ENCODE results near the gene KLHL14. TPM values are rescaled to one million over a fixed set of nuclear protein-coding genes. Genes with fewer than 3 reads are reported as not detected.

KLHL14 gene
- total and polyA plus RNA-seq, 11 donors: 0.07 to 0.34 (median 0.12) TPM; not detected in 4

GRCh38 chr18:32759611-32760167, 13.1 kb downstream of the KLHL14 start:
- DNase-seq (no peak), ATAC-seq (no peak)
- Histone ChIP-seq H3K27me3 (peaks cover 0 to 11% (median 0%) of the 10 kb centered on the region in 9 donors), H3K9me3 (no peaks in the 10 kb centered on the region), H3K36me3 (no peaks in the 10 kb centered on the region), H3K27ac (no peak overlapping the region), H3K4me3 (no peak overlapping the region), H3K4me1 (no peaks in the 10 kb centered on the region)
- TF ChIP-seq CTCF (IDR thresholded peaks at IDR 0.05): no peak
- no peak for TF ChIP-seq POLR2A (IDR thresholded peaks at IDR 0.05)
- intact Hi-C loops (cut with DNase I): no loop called here
- WGBS, 4 donors: 78 to 85% (median 82%) methylated on average over 2 of the region's 2 CpGs

GRCh38 chr18:32754508-32755263, 18.1 kb downstream of the KLHL14 start:
- ATAC-seq (no peak), DNase-seq (no peak)
- WGBS, 4 donors: 40 to 46% (median 42%) methylated on average over 7 of the region's 7 CpGs
- intact Hi-C loops (cut with DNase I): no loop called here
- Histone ChIP-seq H3K4me1 (no peaks in the 10 kb centered on the region), H3K36me3 (no peaks in the 10 kb centered on the region), H3K27me3 (peaks cover 0 to 14% (median 0%) of the 10 kb centered on the region in 9 donors), H3K9me3 (no peaks in the 10 kb centered on the region), H3K4me3 (no peak overlapping the region), H3K27ac (no peak overlapping the region)
- TF ChIP-seq CTCF (IDR thresholded peaks at IDR 0.05) (no peak), POLR2A (IDR thresholded peaks at IDR 0.05) (no peak)

GRCh38 chr18:32753656-32754260, 19.1 kb downstream of the KLHL14 start:
- H3K4me3 ChIP-seq: no peak overlapping the region
- DNase-seq (no peak), ATAC-seq (no peak)
- H3K4me1 ChIP-seq: no peaks in the 10 kb centered on the region
- no peaks in the 10 kb centered on the region for H3K9me3 ChIP-seq
- intact Hi-C loops (cut with DNase I): no loop called here
- H3K36me3 ChIP-seq: no peaks in the 10 kb centered on the region
- H3K27ac ChIP-seq: no peak overlapping the region
- TF ChIP-seq CTCF (IDR thresholded peaks at IDR 0.05) (no peak), POLR2A (IDR thresholded peaks at IDR 0.05) (no peak)
- 35 to 45% (median 44%) methylated on average over 4 of the region's 4 CpGs for WGBS, 4 donors
- H3K27me3 ChIP-seq: peaks cover 0 to 14% (median 0%) of the 10 kb centered on the region in 9 donors

GRCh38 chr18:32750328-32750727, 22.5 kb downstream of the KLHL14 start:
- Histone ChIP-seq H3K27ac (no peak overlapping the region), H3K36me3 (no peaks in the 10 kb centered on the region), H3K9me3 (no peaks in the 10 kb centered on the region), H3K27me3 (peaks cover 0 to 14% (median 0%) of the 10 kb centered on the region in 9 donors), H3K4me3 (no peak overlapping the region), H3K4me1 (no peaks in the 10 kb centered on the region)
- ATAC-seq: no peak
- intact Hi-C loops (cut with DNase I): no loop called here
- no peak for DNase-seq
- TF ChIP-seq POLR2A (IDR thresholded peaks at IDR 0.05): no peak
- TF ChIP-seq CTCF (IDR thresholded peaks at IDR 0.05): no peak
- 89 to 93% (median 90%) methylated on average over 3 of the region's 3 CpGs for WGBS, 4 donors

Measured in heart left ventricle (tissue), 16 donors.